T-cell (primary cell): ENCODE data around the gene CBX8. TPM values are rescaled to one million over a fixed set of nuclear protein-coding genes. Genes with fewer than 3 reads are reported as not detected.
A peak's percentile ranks its signal among the peaks of the same experiment; 100 is the strongest.

Source experiments
- ATAC-seq, 4 experiments: fragments of 200-7000 bp in 3 of 4; fragments of 150-1000 bp in 1 of 4; cut with Tn5 transposase; replicated peaks in 1 of 4; 1 replicate in 3 of 4; 2 replicates in 1 of 4; pipeline ENCODE4 v1.10.0; 2021; ENCODE audit warnings: moderate library complexity in 3 of 4, mild to moderate bottlenecking in 2 of 4, moderate number of reproducible peaks in 1 of 4
- CTCF ChIA-PET, 2 donors: fragments of 300-600 bp; sonication (Branson Sonifier 250); formaldehyde crosslinking; loops; one replicate each; lab custom pipeline; 2022; ENCODE audit warnings: antibody characterized with exemption in 2 of 2; lab: Charles Lee
- POLR2A ChIA-PET, 2 donors: fragments of 300-600 bp; sonication (Branson Sonifier 250); formaldehyde crosslinking; loops; one replicate each; lab custom pipeline; 2022; ENCODE audit warnings: antibody characterized with exemption in 2 of 2; lab: Charles Lee
- DNase-seq, 35 experiments: peaks; one replicate each; pipeline versions ENCODE4 v3.0.0 to v3.0.0-alpha.2; 2013 to 2023
- H3K27ac ChIP-seq: one replicate; pipeline ENCODE4 v1.5.1; 2013; ENCODE audit warnings: low read length
- H3K27me3 ChIP-seq, 2 experiments: replicated peaks in 1 of 2; 1 replicate in 1 of 2; 2 replicates in 1 of 2; pipeline versions ENCODE4 v1.6.1 to v1.7.0; 2013; ENCODE audit warnings: low read length in 1 of 2, mixed read lengths in 1 of 2; ENCODE audit not compliant: control insufficient read depth in 2 of 2, insufficient read depth in 2 of 2; ENCODE audit errors: extremely low read depth in 1 of 2
- H3K36me3 ChIP-seq, 2 donors: 1 replicate in 1 of 2; 2 replicates in 1 of 2; pipeline versions ENCODE4 v1.6.1 to v1.7.0; 2013; ENCODE audit warnings: low read length in 1 of 2; ENCODE audit not compliant: control insufficient read depth in 2 of 2, insufficient read depth in 1 of 2; ENCODE audit errors: extremely low read depth in 1 of 2
- H3K4me1 ChIP-seq, 2 experiments: 1 replicate in 1 of 2; 2 replicates in 1 of 2; pipeline versions ENCODE4 v1.6.1 to v1.7.0; 2013; ENCODE audit warnings: low read length in 2 of 2, mixed read lengths in 1 of 2; ENCODE audit not compliant: insufficient read depth in 2 of 2, control insufficient read depth in 1 of 2; ENCODE audit errors: extremely low read depth in 1 of 2
- H3K4me3 ChIP-seq, 2 donors: 1 replicate in 1 of 2; 2 replicates in 1 of 2; pipeline versions ENCODE4 v1.5.1 to v1.7.0; 2013; ENCODE audit warnings: mild to moderate bottlenecking in 2 of 2, low read length in 1 of 2, moderate library complexity in 1 of 2; ENCODE audit not compliant: control insufficient read depth in 1 of 2; ENCODE audit errors: extremely low read depth in 1 of 2
- H3K9me3 ChIP-seq: 2 replicates; pipeline ENCODE4 v1.7.0; 2013
- H3K27ac Mint-ChIP-seq, 2 donors: one replicate each; pipeline ENCODE4 v1.8.0; 2020 to 2021; ENCODE audit warnings: mild to moderate bottlenecking in 2 of 2, mixed read lengths in 2 of 2
- H3K27me3 Mint-ChIP-seq, 2 donors: one replicate each; pipeline ENCODE4 v1.8.0; 2021 to 2022; ENCODE audit warnings: mixed read lengths in 2 of 2
- H3K36me3 Mint-ChIP-seq: one replicate; pipeline ENCODE4 v1.8.0; 2021; ENCODE audit warnings: mixed read lengths
- H3K4me1 Mint-ChIP-seq, 3 donors: one replicate each; pipeline ENCODE4 v1.8.0; 2020 to 2022; ENCODE audit warnings: mixed read lengths in 3 of 3, mild to moderate bottlenecking in 1 of 3
- H3K4me3 Mint-ChIP-seq, 3 donors: one replicate each; pipeline ENCODE4 v1.8.0; 2020 to 2022; ENCODE audit warnings: mild to moderate bottlenecking in 3 of 3, mixed read lengths in 3 of 3, moderate library complexity in 3 of 3
- H3K9me3 Mint-ChIP-seq, 3 donors: one replicate each; pipeline ENCODE4 v1.8.0; 2020 to 2022; ENCODE audit warnings: mixed read lengths in 3 of 3
- WGBS: methylation state at CpG from one replicate; pipeline ENCODE4 v1.1.5; 2013; ENCODE audit warnings: missing lambda C conversion rate; ENCODE audit not compliant: insufficient coverage; 5-methylcytosine and 5-hydroxymethylcytosine counted together
- total RNA-seq, 35 experiments: library from RNA in 6 of 35; stranded (reverse) in 6 of 35; fragments of 120-200 nt in 1 of 35; gene quantifications; one replicate each; pipeline versions ENCODE4 v1.2.1 to v1.2.4 and lab custom pipeline; 2013 to 2026

The CBX8 gene
- total RNA-seq, 5 donors from 2014 or later (not counting 1 experiment from before 2014, with no cell fraction given) = 1.9 to 5.1 (median 3.9) TPM

DNA sequence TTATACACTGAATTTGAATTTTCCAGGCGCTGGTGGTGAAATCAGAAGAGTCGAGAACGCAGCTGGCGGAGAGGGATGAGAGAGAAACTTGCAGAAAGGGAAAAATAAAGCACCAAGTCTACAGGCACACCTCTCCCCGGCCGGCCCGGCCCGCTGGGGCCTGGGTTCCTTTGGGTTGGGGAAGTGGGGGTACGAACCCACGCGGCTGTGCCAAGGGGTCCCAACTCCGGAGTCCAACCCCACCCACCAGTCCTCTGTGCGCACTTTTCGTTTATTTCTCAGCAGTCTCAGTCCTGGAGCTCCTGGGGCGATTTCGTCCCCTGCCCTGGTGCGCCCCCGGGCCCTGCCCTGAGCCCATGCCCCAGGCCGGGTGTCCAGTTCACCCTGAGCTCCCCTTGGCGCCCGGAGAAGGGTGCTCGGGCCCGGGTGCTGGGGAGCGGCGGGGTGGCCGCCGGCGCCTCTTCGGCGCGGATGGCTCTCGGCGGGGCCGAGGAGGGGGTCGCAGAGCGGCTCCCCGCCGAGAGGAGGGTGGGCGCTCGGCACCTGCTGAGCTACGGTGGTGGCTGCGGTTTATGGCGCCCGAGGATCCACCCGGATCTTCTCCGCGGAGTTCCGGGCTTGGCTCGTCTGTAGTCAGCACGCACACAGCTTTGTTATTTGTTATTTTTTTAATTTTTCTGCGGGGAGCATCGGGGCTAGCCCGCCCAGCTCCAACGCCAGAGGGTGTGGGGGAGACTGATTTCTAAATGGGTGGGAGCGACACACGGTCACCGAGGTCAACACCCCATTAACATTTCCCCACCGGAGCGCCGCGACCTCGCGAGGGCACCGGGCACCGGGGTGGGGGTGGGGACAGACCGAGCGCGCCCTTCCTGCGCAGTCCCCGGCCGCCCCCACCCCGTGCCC is 15.7 kb upstream of the CBX8 start:
- Histone ChIP-seq H3K4me3 (peak overlapping the region in 1 of 2 donors; percentile 49), H3K4me1 (peaks cover 17 to 63% of the 10 kb centered on the region in 2 experiments), H3K9me3 (no peaks in the 10 kb centered on the region), H3K27ac (no peak overlapping the region), H3K36me3 (no peaks in the 10 kb centered on the region), H3K27me3 (peaks cover 8 to 88% of the 10 kb centered on the region in 2 experiments)
- Mint-ChIP-seq H3K9me3 (no peaks in the 10 kb centered on the region), H3K4me3 (peak overlapping the region; percentile 52 to 76 (median 59)), H3K36me3 (no peaks in the 10 kb centered on the region), H3K4me1 (peaks cover 24 to 33% (median 30%) of the 10 kb centered on the region in 3 donors), H3K27ac (peak overlapping the region in 1 of 2 donors; percentile 52), H3K27me3 (peaks cover 40 to 61% of the 10 kb centered on the region in 2 donors)
- POLR2A ChIA-PET = interaction anchor here in 1 of 2 donors (1.0 kb wide), 1 partner anchor 9 kb away, joined by 4 read pairs; no protein-coding TSS in a partner anchor
- ATAC-seq (no peak), DNase-seq (peak in 1 of 35 experiments; percentile 31)
- CTCF ChIA-PET = no interaction called here
- WGBS = 5% methylated on average over 36 of the region's 72 CpGs

- CTCF ChIA-PET = no interaction called here
- H3K36me3 ChIP-seq = no peaks in the 10 kb centered on the region
Observed at GRCh38 chr17:79811868-79812352, 15.0 kb upstream of the CBX8 start.

DNA sequence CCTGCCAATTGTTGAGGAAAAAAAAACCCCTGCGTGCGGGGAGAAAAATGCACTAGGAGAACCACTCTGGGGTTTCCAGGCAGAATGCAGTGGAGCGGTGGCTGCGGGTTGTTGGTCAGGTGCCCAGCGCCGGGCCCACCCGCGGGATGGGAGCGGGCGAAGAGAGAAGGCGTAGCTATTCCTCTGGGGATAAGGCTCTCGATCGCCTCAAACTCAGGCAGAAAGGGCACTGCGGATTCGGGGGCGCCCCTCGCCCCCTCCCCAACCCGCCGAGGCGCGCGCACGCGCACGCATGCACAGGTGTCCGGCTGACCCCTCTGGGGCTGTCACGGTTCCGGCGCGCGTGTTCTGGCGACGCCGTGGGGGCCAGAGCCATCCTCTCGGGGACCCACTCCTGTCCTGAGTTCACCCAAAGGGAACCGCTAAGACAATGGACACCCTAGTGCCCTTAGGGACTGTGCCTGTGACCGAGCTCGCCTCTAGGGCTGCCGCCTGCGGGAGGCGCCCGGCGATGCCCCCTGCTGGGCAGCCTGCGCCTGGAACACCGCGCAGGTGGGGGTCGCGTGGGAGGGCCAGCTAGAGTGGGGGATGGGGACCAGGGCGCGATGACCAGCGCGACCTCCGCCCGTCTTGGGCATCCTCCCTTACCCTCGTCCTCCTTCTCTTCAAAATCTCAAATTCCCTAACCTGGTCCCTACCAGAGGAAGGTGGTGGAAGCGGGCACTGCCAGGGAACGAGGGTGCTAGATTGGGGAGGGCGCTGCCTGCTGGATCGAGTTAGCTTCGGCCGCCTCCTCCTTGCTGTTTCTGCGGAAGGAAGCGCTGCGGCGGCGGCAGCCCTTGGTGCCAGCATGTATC is 14.4 kb upstream of the CBX8 start:
- Mint-ChIP-seq H3K27ac (peak overlapping the region in 1 of 2 donors; percentile 59), H3K4me1 (peaks cover 23 to 33% (median 29%) of the 10 kb centered on the region in 3 donors), H3K9me3 (no peaks in the 10 kb centered on the region), H3K36me3 (no peaks in the 10 kb centered on the region), H3K27me3 (peaks cover 47 to 61% of the 10 kb centered on the region in 2 donors), H3K4me3 (peak overlapping the region; percentile 36 to 76 (median 59))
- Histone ChIP-seq H3K27ac (no peak overlapping the region), H3K27me3 (peaks cover 6 to 90% of the 10 kb centered on the region in 2 experiments), H3K4me3 (peak overlapping the region in 1 of 2 donors; percentile 49), H3K36me3 (no peaks in the 10 kb centered on the region), H3K9me3 (no peaks in the 10 kb centered on the region), H3K4me1 (peaks cover 17 to 63% of the 10 kb centered on the region in 2 experiments)
- 4% methylated on average over 49 of the region's 66 CpGs for WGBS
- CTCF ChIA-PET = interaction anchor here in 1 of 2 donors (0.6 kb wide), 1 partner anchor 27 kb away, joined by 5 read pairs; no protein-coding TSS in a partner anchor
- peak in 3 of 35 experiments; percentile 23 to 63 (median 27) for DNase-seq
- peak in 1 of 4 experiments; percentile 14 for ATAC-seq
- POLR2A ChIA-PET = interaction anchor here in 1 of 2 donors (0.7 kb wide), 1 partner anchor 15 kb away, joined by 3 read pairs; no protein-coding TSS in a partner anchor

More at GRCh38 chr17:79811868-79812352, 15.0 kb upstream of the CBX8 start:
- Mint-ChIP-seq H3K36me3 (no peaks in the 10 kb centered on the region), H3K27ac (peak overlapping the region in 1 of 2 donors; percentile 59), H3K9me3 (no peaks in the 10 kb centered on the region), H3K27me3 (peaks cover 44 to 61% of the 10 kb centered on the region in 2 donors), H3K4me3 (peak overlapping the region; percentile 36 to 76 (median 59)), H3K4me1 (peaks cover 24 to 33% (median 30%) of the 10 kb centered on the region in 3 donors)
- H3K27me3 ChIP-seq = peaks cover 9 to 90% of the 10 kb centered on the region in 2 experiments
- no peaks in the 10 kb centered on the region for H3K9me3 ChIP-seq
- no peak overlapping the region for H3K27ac ChIP-seq
- WGBS = 2% methylated on average over 7 of the region's 20 CpGs
- H3K4me1 ChIP-seq = peaks cover 17 to 63% of the 10 kb centered on the region in 2 experiments
- peak overlapping the region in 1 of 2 donors; percentile 49 for H3K4me3 ChIP-seq
- POLR2A ChIA-PET = interaction anchor here (0.7 to 1.0 kb wide), 2 partner anchors 8 to 15 kb away, joined by 3 to 4 read pairs; no protein-coding TSS in a partner anchor
- ATAC-seq = no peak
- no peak for DNase-seq

DNA sequence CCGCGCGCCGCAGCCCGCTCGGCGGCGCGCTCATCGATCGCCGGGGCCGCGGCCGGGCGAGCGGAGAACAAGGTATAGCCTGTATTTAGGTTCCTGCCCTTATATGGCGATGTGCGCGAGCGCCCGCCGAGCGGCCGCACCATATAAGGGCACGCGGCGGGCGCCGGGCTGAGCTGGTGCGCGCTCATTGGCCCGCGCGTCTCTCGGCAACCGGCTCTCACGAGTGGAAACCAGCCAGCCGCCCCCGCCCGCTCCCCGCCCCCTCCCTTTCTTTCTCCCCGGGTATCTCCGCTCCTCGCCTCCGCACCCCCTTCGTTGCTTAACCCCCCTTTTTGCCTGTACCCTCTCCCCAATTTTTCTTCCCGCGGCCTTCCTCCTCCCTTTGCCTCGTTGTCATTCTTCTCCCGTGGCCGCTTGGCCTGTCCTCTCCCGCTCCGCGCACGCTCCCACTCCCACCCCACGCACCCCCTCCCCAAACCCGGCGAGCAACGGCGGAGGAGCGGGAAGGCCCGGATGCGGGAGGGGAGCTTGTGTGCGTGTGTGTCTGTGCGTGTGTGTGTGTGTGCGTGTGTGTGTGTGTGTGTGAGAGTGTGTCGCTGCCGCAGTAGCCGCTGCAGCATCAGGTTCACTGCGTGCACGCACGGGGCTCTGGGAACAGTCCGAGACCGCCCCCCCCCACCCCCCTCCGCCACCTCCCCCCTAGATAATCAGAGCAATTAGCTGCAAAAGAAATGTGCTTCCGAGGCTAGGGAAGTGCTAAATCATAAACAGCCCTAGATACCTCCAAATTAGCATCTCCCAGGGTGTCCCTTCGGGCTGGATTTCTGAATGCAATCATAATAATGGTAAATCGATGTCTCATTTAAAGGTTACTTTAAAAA is 13.5 kb upstream of the CBX8 start:
- Mint-ChIP-seq H3K4me1 (peaks cover 20 to 35% (median 26%) of the 10 kb centered on the region in 3 donors), H3K36me3 (no peaks in the 10 kb centered on the region), H3K4me3 (peak overlapping the region in 1 of 3 donors; percentile 31), H3K27ac (peak overlapping the region in 1 of 2 donors; percentile 11), H3K9me3 (no peaks in the 10 kb centered on the region), H3K27me3 (peaks cover 50 to 65% of the 10 kb centered on the region in 2 donors)
- WGBS = 0% methylated on average over 39 of the region's 79 CpGs
- DNase-seq = peak in 34 of 35 experiments; percentile 58 to 89 (median 69)
- POLR2A ChIA-PET = interaction anchor here in 1 of 2 donors (0.6 to 0.7 kb wide), 2 partner anchors 12 to 36 kb away, joined by 3 to 5 read pairs; no protein-coding TSS in a partner anchor
- Histone ChIP-seq H3K4me1 (peaks cover 20 to 62% of the 10 kb centered on the region in 2 experiments), H3K27ac (no peak overlapping the region), H3K27me3 (peaks cover 6 to 92% of the 10 kb centered on the region in 2 experiments), H3K36me3 (no peaks in the 10 kb centered on the region), H3K4me3 (peak overlapping the region in 1 of 2 donors; percentile 49), H3K9me3 (no peaks in the 10 kb centered on the region)
- ATAC-seq = peak; percentile 84 to 92 (median 86)
- CTCF ChIA-PET = interaction anchor here (0.6 kb wide), 2 partner anchors 26 to 29 kb away, joined by 4 to 5 read pairs; partner anchors contain the start of gene CBX4 (in 1 of the 2)

- Histone ChIP-seq H3K4me1 (peaks cover 27 to 62% of the 10 kb centered on the region in 2 experiments), H3K27ac (no peak overlapping the region), H3K9me3 (no peaks in the 10 kb centered on the region), H3K4me3 (no peak overlapping the region), H3K36me3 (no peaks in the 10 kb centered on the region), H3K27me3 (peaks cover 6 to 92% of the 10 kb centered on the region in 2 experiments)
- Mint-ChIP-seq H3K9me3 (no peaks in the 10 kb centered on the region), H3K4me1 (peaks cover 27 to 41% (median 33%) of the 10 kb centered on the region in 3 donors), H3K4me3 (peak overlapping the region in 1 of 3 donors; percentile 39), H3K36me3 (no peaks in the 10 kb centered on the region), H3K27me3 (peaks cover 58 to 72% of the 10 kb centered on the region in 2 donors), H3K27ac (no peak overlapping the region)
- ATAC-seq (no peak), DNase-seq (peak in 1 of 35 experiments; percentile 23)
- WGBS = 4% methylated on average over 21 of the region's 40 CpGs
- POLR2A ChIA-PET = interaction anchor here in 1 of 2 donors (0.6 kb wide), 1 partner anchor 35 kb away, joined by 3 read pairs; no protein-coding TSS in a partner anchor
- CTCF ChIA-PET = no interaction called here
Observed at GRCh38 chr17:79809530-79810129, 12.8 kb upstream of the CBX8 start.
